A549 (cell line): ENCODE data around the gene CAB39.

Experiments
- CEBPB ChIP-seq, 2 experiments: fragments of >200 bp in 1 of 2; sonication (Bioruptor Twin) in 1 of 2; formaldehyde crosslinking in 1 of 2; IDR thresholded peaks; 2 replicates each; pipeline ENCODE4 v1.6.1; 2012 to 2016
- CHD4 ChIP-seq: fragments of 200-600 bp; sonication (generic); IDR thresholded peaks from 2 replicates; pipeline ENCODE4 v1.6.1; 2016; ENCODE audit warnings: antibody characterized with exemption, mild to moderate bottlenecking, borderline replicate concordance
- EP300 ChIP-seq, 2 experiments: fragments of >200 bp; sonication (Bioruptor Twin); formaldehyde crosslinking; IDR thresholded peaks; 2 replicates in 1 of 2; 3 replicates in 1 of 2; pipeline ENCODE4 v1.6.1; 2016 to 2017
- KDM1A ChIP-seq: fragments of 200-600 bp; sonication (generic); IDR thresholded peaks from 2 replicates; pipeline ENCODE4 v1.6.1; 2016; ENCODE audit warnings: low read depth, mild to moderate bottlenecking
- REST ChIP-seq: fragments of 200-600 bp; sonication (generic); IDR thresholded peaks from 2 replicates; pipeline ENCODE4 v1.6.1; 2016; ENCODE audit warnings: antibody characterized with exemption, mild to moderate bottlenecking, moderate library complexity
- ZC3H11A ChIP-seq: fragments of 450-650 bp; IDR thresholded peaks from 2 replicates; pipeline ENCODE4 v1.6.1; 2014; ENCODE audit warnings: antibody characterized with exemption, mild to moderate bottlenecking
- TF ChIP-seq, protein P1 (sequence below): fragments of >200 bp; sonication (Bioruptor Twin); formaldehyde crosslinking; IDR thresholded peaks from 3 replicates; pipeline ENCODE4 v1.5.1; 2016

- TF ChIP-seq, protein P1, sequence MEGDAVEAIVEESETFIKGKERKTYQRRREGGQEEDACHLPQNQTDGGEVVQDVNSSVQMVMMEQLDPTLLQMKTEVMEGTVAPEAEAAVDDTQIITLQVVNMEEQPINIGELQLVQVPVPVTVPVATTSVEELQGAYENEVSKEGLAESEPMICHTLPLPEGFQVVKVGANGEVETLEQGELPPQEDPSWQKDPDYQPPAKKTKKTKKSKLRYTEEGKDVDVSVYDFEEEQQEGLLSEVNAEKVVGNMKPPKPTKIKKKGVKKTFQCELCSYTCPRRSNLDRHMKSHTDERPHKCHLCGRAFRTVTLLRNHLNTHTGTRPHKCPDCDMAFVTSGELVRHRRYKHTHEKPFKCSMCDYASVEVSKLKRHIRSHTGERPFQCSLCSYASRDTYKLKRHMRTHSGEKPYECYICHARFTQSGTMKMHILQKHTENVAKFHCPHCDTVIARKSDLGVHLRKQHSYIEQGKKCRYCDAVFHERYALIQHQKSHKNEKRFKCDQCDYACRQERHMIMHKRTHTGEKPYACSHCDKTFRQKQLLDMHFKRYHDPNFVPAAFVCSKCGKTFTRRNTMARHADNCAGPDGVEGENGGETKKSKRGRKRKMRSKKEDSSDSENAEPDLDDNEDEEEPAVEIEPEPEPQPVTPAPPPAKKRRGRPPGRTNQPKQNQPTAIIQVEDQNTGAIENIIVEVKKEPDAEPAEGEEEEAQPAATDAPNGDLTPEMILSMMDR = no peak
- no peak for TF ChIP-seq EP300 (IDR thresholded peaks at IDR 0.05)
- no peak for TF ChIP-seq ZC3H11A
- TF ChIP-seq REST = no peak
- no peak for TF ChIP-seq KDM1A
- no peak for TF ChIP-seq CHD4
- no peak for TF ChIP-seq CEBPB (IDR thresholded peaks at IDR 0.05)
These were observed 109.4 kb downstream of the CAB39 start for GRCh38 chr2:230821991-230822520.
